ENCODE results near the gene NBPF3. TPM values are rescaled to one million over a fixed set of nuclear protein-coding genes. Genes with fewer than 3 reads are reported as not detected.
"Not testable (repeated sequence)": the region's sequence is repeated elsewhere in the genome, so short reads cannot be mapped to it uniquely, and the experiment has no call there.

NBPF3 gene
- polyA plus RNA-seq, 2 donors = 1.1 to 2.4 TPM

GRCh38 chr1:21437341-21437640 lies 2.6 kb upstream of the NBPF3 start:
- Histone ChIP-seq H3K4me3 (ENCODE audit: low read depth in 1 of 2, low read length in 2 of 2) (no peak overlapping the region), H3K9me3 (ENCODE audit: control insufficient read depth in 2 of 2, insufficient read depth in 1 of 2, low read depth in 1 of 2, low read length in 1 of 2) (peaks cover 0 to 3% of the 10 kb centered on the region in 2 donors), H3K36me3 (ENCODE audit: control insufficient read depth in 2 of 2, insufficient read depth in 2 of 2, low read length in 1 of 2) (no peaks in the 10 kb centered on the region), H3K4me1 (ENCODE audit: control insufficient read depth in 2 of 2, insufficient read depth in 2 of 2, low read length in 1 of 2) (peaks cover 3 to 4% of the 10 kb centered on the region in 2 donors), H3K27me3 (ENCODE audit: control insufficient read depth in 1 of 2, insufficient read depth in 2 of 2, low read length in 2 of 2) (no peaks in the 10 kb centered on the region), H3K27ac (ENCODE audit: low read depth in 2 of 2, low read length in 1 of 2) (no peak overlapping the region)
- WGBS, 2 donors = 72 to 75% methylated on average over 14 to 15 of the region's 15 CpGs

DNA sequence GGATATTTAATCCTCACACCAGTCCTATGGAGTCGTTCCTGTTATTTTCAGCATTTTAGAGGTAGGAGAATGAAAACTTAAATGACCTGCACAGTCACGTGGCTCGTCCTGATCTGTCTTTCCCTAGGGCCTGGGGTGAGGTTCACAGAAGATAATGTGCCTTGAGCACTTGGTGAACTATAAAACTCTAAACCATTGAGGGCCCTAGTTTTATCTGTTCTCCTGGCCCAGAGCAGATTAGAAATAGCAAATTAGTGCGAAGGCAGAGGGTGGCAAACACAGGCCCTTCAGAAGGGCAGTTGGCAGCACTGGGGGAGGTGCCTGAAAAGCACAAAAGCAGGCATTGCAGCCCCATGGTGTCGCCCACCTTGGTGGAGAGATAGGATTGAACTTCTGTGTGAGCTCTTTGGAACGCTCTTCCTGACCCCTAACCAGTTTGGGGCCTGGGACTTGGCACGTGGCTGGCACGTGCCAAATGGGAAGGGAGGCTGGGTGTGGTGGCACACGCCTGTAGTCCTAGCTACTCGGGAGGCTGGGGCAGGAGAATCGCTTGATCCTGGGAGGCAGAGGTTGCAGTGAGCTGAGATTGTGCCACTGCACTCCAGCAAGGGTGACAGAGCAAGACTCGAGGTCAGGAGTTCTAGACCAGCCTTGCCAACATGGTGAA lies 1.2 kb upstream of the NBPF3 start:
- not testable (repeated sequence) for H3K4me1 ChIP-seq (ENCODE audit: control insufficient read depth in 2 of 2, insufficient read depth in 2 of 2, low read length in 1 of 2); H3K27ac ChIP-seq (ENCODE audit: low read depth in 2 of 2, low read length in 1 of 2); H3K27me3 ChIP-seq (ENCODE audit: control insufficient read depth in 1 of 2, insufficient read depth in 2 of 2, low read length in 2 of 2); H3K9me3 ChIP-seq (ENCODE audit: control insufficient read depth in 2 of 2, insufficient read depth in 1 of 2, low read depth in 1 of 2, low read length in 1 of 2); H3K36me3 ChIP-seq (ENCODE audit: control insufficient read depth in 2 of 2, insufficient read depth in 2 of 2, low read length in 1 of 2); H3K4me3 ChIP-seq (ENCODE audit: low read depth in 1 of 2, low read length in 2 of 2)
- WGBS, 2 donors = 73 to 77% methylated on average over 12 of the region's 12 CpGs

DNA sequence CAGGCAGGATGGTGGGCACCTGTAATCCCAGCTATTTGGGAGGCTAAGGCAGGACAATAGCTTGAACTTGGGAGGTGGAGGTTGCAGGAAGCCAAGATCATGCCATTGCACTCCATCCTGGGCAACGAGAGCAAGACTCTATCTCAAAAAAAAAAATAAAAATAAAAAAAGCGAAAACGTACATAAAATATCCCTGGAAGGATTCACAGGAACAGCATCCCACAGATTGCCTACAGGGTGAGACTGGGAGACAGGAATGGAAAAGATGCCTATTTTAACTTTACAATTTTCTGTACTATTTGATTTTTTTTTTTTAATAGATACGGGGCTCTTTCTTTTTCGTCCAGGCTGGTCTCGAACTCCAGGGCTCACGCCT lies 604 bp upstream of the NBPF3 start:
- Histone ChIP-seq H3K9me3 (ENCODE audit: control insufficient read depth in 2 of 2, insufficient read depth in 1 of 2, low read depth in 1 of 2, low read length in 1 of 2) (peaks cover 0 to 3% of the 10 kb centered on the region in 2 donors), H3K27ac (ENCODE audit: low read depth in 2 of 2, low read length in 1 of 2) (no peak overlapping the region), H3K36me3 (ENCODE audit: control insufficient read depth in 2 of 2, insufficient read depth in 2 of 2, low read length in 1 of 2) (no peaks in the 10 kb centered on the region), H3K4me1 (ENCODE audit: control insufficient read depth in 2 of 2, insufficient read depth in 2 of 2, low read length in 1 of 2) (peaks cover 3 to 4% of the 10 kb centered on the region in 2 donors), H3K4me3 (ENCODE audit: low read depth in 1 of 2, low read length in 2 of 2) (peak overlapping the region; percentile 66 to 70), H3K27me3 (ENCODE audit: control insufficient read depth in 1 of 2, insufficient read depth in 2 of 2, low read length in 2 of 2) (no peaks in the 10 kb centered on the region)
- 34 to 37% methylated on average over 7 of the region's 7 CpGs for WGBS, 2 donors

GRCh38 chr1:21440630-21441125 lies 741 bp downstream of the NBPF3 start:
- H3K4me3 ChIP-seq (ENCODE audit: low read depth in 1 of 2, low read length in 2 of 2) = peak overlapping the region; percentile 66 to 70
- not testable (repeated sequence) for H3K27me3 ChIP-seq (ENCODE audit: control insufficient read depth in 1 of 2, insufficient read depth in 2 of 2, low read length in 2 of 2); H3K27ac ChIP-seq (ENCODE audit: low read depth in 2 of 2, low read length in 1 of 2); H3K36me3 ChIP-seq (ENCODE audit: control insufficient read depth in 2 of 2, insufficient read depth in 2 of 2, low read length in 1 of 2); H3K9me3 ChIP-seq (ENCODE audit: control insufficient read depth in 2 of 2, insufficient read depth in 1 of 2, low read depth in 1 of 2, low read length in 1 of 2); H3K4me1 ChIP-seq (ENCODE audit: control insufficient read depth in 2 of 2, insufficient read depth in 2 of 2, low read length in 1 of 2)
- 6 to 10% methylated on average over 21 of the region's 21 CpGs for WGBS, 2 donors

- not testable (repeated sequence) for H3K4me3 ChIP-seq (ENCODE audit: low read depth in 1 of 2, low read length in 2 of 2); H3K36me3 ChIP-seq (ENCODE audit: control insufficient read depth in 2 of 2, insufficient read depth in 2 of 2, low read length in 1 of 2); H3K27me3 ChIP-seq (ENCODE audit: control insufficient read depth in 1 of 2, insufficient read depth in 2 of 2, low read length in 2 of 2); H3K27ac ChIP-seq (ENCODE audit: low read depth in 2 of 2, low read length in 1 of 2); H3K4me1 ChIP-seq (ENCODE audit: control insufficient read depth in 2 of 2, insufficient read depth in 2 of 2, low read length in 1 of 2); H3K9me3 ChIP-seq (ENCODE audit: control insufficient read depth in 2 of 2, insufficient read depth in 1 of 2, low read depth in 1 of 2, low read length in 1 of 2)
- WGBS, 2 donors = 95 to 100% methylated on average over 2 of the region's 2 CpGs
Observed at GRCh38 chr1:21446647-21447046, 6.7 kb downstream of the NBPF3 start.

DNA sequence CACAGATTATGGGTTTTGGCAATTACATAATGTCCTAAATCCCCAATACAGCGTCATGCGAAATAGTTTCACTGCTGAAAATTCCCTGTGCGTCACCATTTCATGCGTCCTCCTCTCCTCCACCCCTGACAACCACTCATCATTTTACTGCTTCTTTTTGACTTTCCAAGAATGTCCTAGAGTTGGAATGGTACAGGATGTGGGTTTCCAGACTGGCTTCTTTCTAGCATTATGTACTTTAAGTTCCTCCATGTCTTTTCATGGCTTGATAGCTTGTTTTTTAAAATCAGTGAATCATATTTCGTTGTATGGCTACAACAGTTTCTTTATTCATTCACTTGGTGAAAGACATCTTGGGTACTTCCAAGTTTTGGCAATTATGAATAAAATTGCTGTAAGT lies 7.4 kb downstream of the NBPF3 start:
- Histone ChIP-seq H3K4me1 (ENCODE audit: control insufficient read depth in 2 of 2, insufficient read depth in 2 of 2, low read length in 1 of 2) (no peaks in the 10 kb centered on the region), H3K36me3 (ENCODE audit: control insufficient read depth in 2 of 2, insufficient read depth in 2 of 2, low read length in 1 of 2) (no peaks in the 10 kb centered on the region), H3K9me3 (ENCODE audit: control insufficient read depth in 2 of 2, insufficient read depth in 1 of 2, low read depth in 1 of 2, low read length in 1 of 2) (no peaks in the 10 kb centered on the region), H3K27me3 (ENCODE audit: control insufficient read depth in 1 of 2, insufficient read depth in 2 of 2, low read length in 2 of 2) (no peaks in the 10 kb centered on the region), H3K4me3 (ENCODE audit: low read depth in 1 of 2, low read length in 2 of 2) (no peak overlapping the region), H3K27ac (ENCODE audit: low read depth in 2 of 2, low read length in 1 of 2) (no peak overlapping the region)
- WGBS, 2 donors = 83 to 88% methylated on average over 5 of the region's 5 CpGs

- Histone ChIP-seq H3K27me3 (ENCODE audit: control insufficient read depth in 1 of 2, insufficient read depth in 2 of 2, low read length in 2 of 2) (no peaks in the 10 kb centered on the region), H3K36me3 (ENCODE audit: control insufficient read depth in 2 of 2, insufficient read depth in 2 of 2, low read length in 1 of 2) (peaks cover 0 to 2% of the 10 kb centered on the region in 2 donors), H3K27ac (ENCODE audit: low read depth in 2 of 2, low read length in 1 of 2) (no peak overlapping the region), H3K4me1 (ENCODE audit: control insufficient read depth in 2 of 2, insufficient read depth in 2 of 2, low read length in 1 of 2) (no peaks in the 10 kb centered on the region), H3K4me3 (ENCODE audit: low read depth in 1 of 2, low read length in 2 of 2) (no peak overlapping the region), H3K9me3 (ENCODE audit: control insufficient read depth in 2 of 2, insufficient read depth in 1 of 2, low read depth in 1 of 2, low read length in 1 of 2) (no peaks in the 10 kb centered on the region)
- 74 to 75% methylated on average over 1 of the region's 1 CpG for WGBS, 2 donors
Observed at GRCh38 chr1:21449906-21450305, 10.0 kb downstream of the NBPF3 start.

DNA sequence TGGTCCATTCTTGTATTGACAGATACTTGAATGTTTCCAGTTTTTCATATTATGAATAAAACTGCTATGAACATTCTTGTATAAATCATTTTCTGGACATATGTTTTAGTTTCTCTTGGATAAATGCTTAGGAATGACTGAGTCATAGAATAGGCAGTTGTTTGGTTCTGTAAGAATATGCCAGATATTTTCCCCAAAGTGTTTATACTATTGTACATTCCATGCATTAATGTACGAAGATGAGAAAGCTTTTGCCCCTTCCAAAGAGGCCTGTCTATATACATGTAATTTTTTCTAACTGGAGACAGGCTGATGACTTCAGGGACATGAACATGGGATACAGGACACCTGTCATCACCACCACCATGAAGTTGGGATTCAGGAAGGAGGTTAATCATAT lies 11.3 kb downstream of the NBPF3 start:
- 54 to 63% methylated on average over 1 of the region's 1 CpG for WGBS, 2 donors
- Histone ChIP-seq H3K4me1 (ENCODE audit: control insufficient read depth in 2 of 2, insufficient read depth in 2 of 2, low read length in 1 of 2) (no peaks in the 10 kb centered on the region), H3K27me3 (ENCODE audit: control insufficient read depth in 1 of 2, insufficient read depth in 2 of 2, low read length in 2 of 2) (no peaks in the 10 kb centered on the region), H3K27ac (ENCODE audit: low read depth in 2 of 2, low read length in 1 of 2) (no peak overlapping the region), H3K9me3 (ENCODE audit: control insufficient read depth in 2 of 2, insufficient read depth in 1 of 2, low read depth in 1 of 2, low read length in 1 of 2) (no peaks in the 10 kb centered on the region), H3K4me3 (ENCODE audit: low read depth in 1 of 2, low read length in 2 of 2) (no peak overlapping the region), H3K36me3 (ENCODE audit: control insufficient read depth in 2 of 2, insufficient read depth in 2 of 2, low read length in 1 of 2) (peaks cover 0 to 2% of the 10 kb centered on the region in 2 donors)

DNA sequence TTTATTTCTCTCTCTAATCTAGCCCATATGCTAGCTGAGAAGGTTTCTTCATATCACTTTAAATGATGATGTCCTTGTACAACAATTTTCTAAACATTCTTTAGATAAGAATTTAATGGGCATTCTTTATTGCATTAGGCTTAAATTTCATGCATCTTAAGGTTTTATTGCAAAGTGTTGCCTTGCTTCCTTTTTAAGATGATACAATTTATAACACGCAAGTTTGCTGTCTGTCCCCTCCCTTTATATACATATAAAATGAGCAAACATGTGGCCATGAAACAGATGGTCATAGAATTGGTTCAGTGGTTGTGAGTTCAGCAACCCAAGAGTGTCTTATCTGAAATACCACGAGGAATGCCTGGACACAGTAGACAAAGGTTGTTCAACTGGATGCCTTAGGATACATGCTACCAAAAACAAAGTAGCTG lies 12.1 kb downstream of the NBPF3 start:
- Histone ChIP-seq H3K4me1 (ENCODE audit: control insufficient read depth in 2 of 2, insufficient read depth in 2 of 2, low read length in 1 of 2) (no peaks in the 10 kb centered on the region), H3K4me3 (ENCODE audit: low read depth in 1 of 2, low read length in 2 of 2) (no peak overlapping the region), H3K9me3 (ENCODE audit: control insufficient read depth in 2 of 2, insufficient read depth in 1 of 2, low read depth in 1 of 2, low read length in 1 of 2) (no peaks in the 10 kb centered on the region), H3K36me3 (ENCODE audit: control insufficient read depth in 2 of 2, insufficient read depth in 2 of 2, low read length in 1 of 2) (peaks cover 0 to 2% of the 10 kb centered on the region in 2 donors), H3K27me3 (ENCODE audit: control insufficient read depth in 1 of 2, insufficient read depth in 2 of 2, low read length in 2 of 2) (no peaks in the 10 kb centered on the region), H3K27ac (ENCODE audit: low read depth in 2 of 2, low read length in 1 of 2) (no peak overlapping the region)
- 86 to 89% methylated on average over 2 of the region's 2 CpGs for WGBS, 2 donors

DNA sequence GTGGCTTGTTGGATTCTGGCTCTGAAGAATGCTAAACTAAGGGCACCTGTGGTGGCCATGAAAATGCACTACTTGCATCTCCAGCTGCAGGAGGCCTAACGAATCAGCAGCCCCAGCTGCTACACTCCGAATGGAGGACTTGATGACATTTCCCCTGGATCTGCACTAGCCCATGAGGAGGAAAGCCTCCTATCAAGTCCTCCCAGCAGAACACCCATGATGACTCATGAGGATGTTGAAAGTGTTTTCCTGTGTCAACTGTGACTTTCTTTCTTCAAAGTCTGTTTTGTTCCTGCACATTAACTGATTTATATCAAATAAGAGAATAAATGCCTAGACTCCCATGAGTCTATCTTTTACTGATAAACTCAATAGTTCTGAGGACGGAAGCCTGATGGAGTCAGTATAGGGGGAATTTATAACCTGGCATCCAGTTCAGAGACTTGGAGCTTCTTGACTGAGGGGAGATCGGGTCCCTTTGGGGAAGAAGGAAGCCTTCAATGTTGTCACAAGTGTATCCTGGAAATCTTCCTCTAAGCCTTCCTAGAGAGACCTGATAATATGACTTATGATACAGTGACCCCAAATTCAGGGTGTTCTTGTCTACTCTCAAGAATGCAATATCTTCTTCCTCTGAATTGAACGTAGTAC lies 14.2 kb downstream of the NBPF3 start:
- not testable (repeated sequence) for H3K4me3 ChIP-seq (ENCODE audit: low read depth in 1 of 2, low read length in 2 of 2); H3K9me3 ChIP-seq (ENCODE audit: control insufficient read depth in 2 of 2, insufficient read depth in 1 of 2, low read depth in 1 of 2, low read length in 1 of 2); H3K36me3 ChIP-seq (ENCODE audit: control insufficient read depth in 2 of 2, insufficient read depth in 2 of 2, low read length in 1 of 2); H3K4me1 ChIP-seq (ENCODE audit: control insufficient read depth in 2 of 2, insufficient read depth in 2 of 2, low read length in 1 of 2); H3K27ac ChIP-seq (ENCODE audit: low read depth in 2 of 2, low read length in 1 of 2); H3K27me3 ChIP-seq (ENCODE audit: control insufficient read depth in 1 of 2, insufficient read depth in 2 of 2, low read length in 2 of 2)
- WGBS, 2 donors = 76 to 78% methylated on average over 5 of the region's 5 CpGs
